Adrenal gland (tissue), 12 donors: ENCODE measurements around the gene OSM. TPM values are rescaled to one million over a fixed set of nuclear protein-coding genes. Genes with fewer than 3 reads are reported as not detected.

Experiments used
- DNase-seq, 7 donors: peaks; one replicate each; pipeline ENCODE4 v3.0.0-alpha.2; 2019 to 2020
- H3K27ac ChIP-seq, 5 donors: fragments of 200-600 bp; sonication (generic) in 4 of 5; 1 replicate in 3 of 5; 2 replicates in 2 of 5; pipeline versions ENCODE4 v1.5.1 to v1.8.0; 2016 to 2020; ENCODE audit warnings: mild to moderate bottlenecking in 1 of 5
- H3K27me3 ChIP-seq: fragments of 200-600 bp; 2 replicates; pipeline ENCODE4 v1.8.0; 2021
- H3K36me3 ChIP-seq, 2 donors: fragments of 200-600 bp; replicated peaks in 1 of 2; 1 replicate in 1 of 2; 2 replicates in 1 of 2; pipeline versions ENCODE4 v1.5.1 to v1.8.0; 2018 to 2022
- H3K4me1 ChIP-seq, 2 donors: fragments of 200-600 bp; replicated peaks in 1 of 2; 1 replicate in 1 of 2; 2 replicates in 1 of 2; pipeline versions ENCODE4 v1.5.1 to v1.8.0; 2018 to 2021
- H3K4me3 ChIP-seq, 4 donors: fragments of 200-600 bp; sonication (generic) in 3 of 4; one replicate each; pipeline ENCODE4 v1.5.1; 2016 to 2018
- H3K9me3 ChIP-seq, 3 donors: fragments of 200-600 bp; sonication (generic) in 1 of 3; replicated peaks in 1 of 3; 1 replicate in 2 of 3; 2 replicates in 1 of 3; pipeline versions ENCODE4 v1.5.1 to v1.8.0; 2016 to 2021
- CTCF ChIP-seq, 6 experiments: fragments of 450-650 bp in 4 of 6; fragments of 200-600 bp in 2 of 6; sonication (generic) in 1 of 6; IDR thresholded peaks; 1 replicate in 5 of 6; 2 replicates in 1 of 6; pipeline versions ENCODE4 v1.5.1 to v1.8.0; 2016 to 2021; ENCODE audit warnings: antibody characterized with exemption in 6 of 6, mild to moderate bottlenecking in 2 of 6, moderate library complexity in 1 of 6
- POLR2A ChIP-seq, 2 donors: fragments of 450-650 bp; IDR thresholded peaks; one replicate each; pipeline ENCODE4 v1.6.1; 2017; ENCODE audit warnings: antibody characterized with exemption in 2 of 2, mild to moderate bottlenecking in 2 of 2, moderate library complexity in 1 of 2
- WGBS, 4 donors: extraction: QIAGEN DNeasy Blood & Tissue Kit in 2 of 4; methylation state at CpG; one replicate each; pipeline versions ENCODE4 v1.1.5 to v1.1.7; 2013 to 2017; 5-methylcytosine and 5-hydroxymethylcytosine counted together
- intact Hi-C, 2 donors: fragments of 100-400 bp; cut with DNase I; formaldehyde crosslinking; loops; one replicate each; pipeline versions ENCODE4 v1.14.1 to v1.15.0; 2022 to 2023
- polyA plus RNA-seq, 3 donors: library from polyadenylated mRNA; stranded (reverse); fragments of 200-250 nt in 2 of 3; fragments of 350-450 nt in 1 of 3; fragmentation: Illumina TruSeq in 1 of 3; extraction: RNeasy Lipid Tissue Mini Kit (QIAGEN cat#74804) in 1 of 3; gene quantifications; one replicate each; pipeline ENCODE4 v1.2.3, GENCODE V29; 2013 to 2014
- total RNA-seq, 9 donors: library from RNA; depleted of rRNA in 4 of 9; stranded (reverse); fragments of >200 nt in 4 of 9; fragments of 120-200 nt in 1 of 9; fragmentation: NEBNext Ultra II Directional in 1 of 9; extraction: Animal tissue kit (Norgen Biotek cat#: 25700) in 1 of 9; gene quantifications; one replicate each; pipeline versions ENCODE4 v1.1.0 to v1.2.4, GENCODE V29; 2013 to 2023
- donor health status: healthy with polysubstance abuse.
- donor health status: Bipolar disorder and iron deficiency.
- donor health status: DM: yes; HTN: yes; CAD: no.
- donor health status: DM: no; HTN: no; CAD: no.
- donor health status: DM: no; HTN: no; CAD: no.
- donor health status: DM: yes; HTN: yes; CAD: no.

OSM gene
- total and polyA plus RNA-seq, 12 donors, result 0.44 to 8.1 (median 1.5) TPM; not detected in 1

- no peaks in the 10 kb centered on the region for H3K9me3 ChIP-seq
- H3K27me3 ChIP-seq, result no peaks in the 10 kb centered on the region
- no peak for TF ChIP-seq CTCF (IDR thresholded peaks at IDR 0.05)
- no peak for TF ChIP-seq POLR2A (IDR thresholded peaks at IDR 0.05)
- 63 to 76% (median 73%) methylated on average over 6 to 8 of the region's 8 CpGs for WGBS, 4 donors
- H3K36me3 ChIP-seq, result no peaks in the 10 kb centered on the region
- intact Hi-C loops, result no loop called here
- no peak for DNase-seq
- peak overlapping the region in 2 of 5 donors; percentile 2 to 78 for H3K27ac ChIP-seq
- no peak overlapping the region for H3K4me3 ChIP-seq
- peaks cover 76 to 95% of the 10 kb centered on the region in 2 donors for H3K4me1 ChIP-seq
Measured at GRCh38 chr22:30313527-30314363, 47.1 kb upstream of the OSM start.

GRCh38 chr22:30312053-30312452 is 45.4 kb upstream of the OSM start:
- Histone ChIP-seq H3K4me1 (peaks cover 67 to 93% of the 10 kb centered on the region in 2 donors), H3K27me3 (no peaks in the 10 kb centered on the region), H3K4me3 (no peak overlapping the region), H3K36me3 (no peaks in the 10 kb centered on the region), H3K27ac (peak overlapping the region; percentile 49 to 87 (median 74)), H3K9me3 (no peaks in the 10 kb centered on the region)
- 68 to 86% (median 76%) methylated on average over 4 to 6 of the region's 6 CpGs for WGBS, 4 donors
- DNase-seq, result peak in 6 of 7 donors; percentile 66 to 76 (median 72)
- intact Hi-C loops, result no loop called here
- TF ChIP-seq CTCF (IDR thresholded peaks at IDR 0.05), result no peak
- TF ChIP-seq POLR2A (IDR thresholded peaks at IDR 0.05), result peak in 1 of 2 donors; percentile 43

GRCh38 chr22:30310881-30311771 is 44.5 kb upstream of the OSM start:
- 39 to 59% (median 50%) methylated on average over 8 of the region's 8 CpGs for whole genome bisulfite sequencing, 4 donors
- Histone ChIP-seq H3K4me3 (peak overlapping the region in 1 of 4 donors; percentile 8), H3K27ac (peak overlapping the region; percentile 49 to 87 (median 74)), H3K4me1 (peaks cover 68 to 93% of the 10 kb centered on the region in 2 donors), H3K9me3 (no peaks in the 10 kb centered on the region), H3K36me3 (no peaks in the 10 kb centered on the region), H3K27me3 (no peaks in the 10 kb centered on the region)
- peak; percentile 76 to 92 (median 91) for DNase-seq
- TF ChIP-seq CTCF (IDR thresholded peaks at IDR 0.05), result no peak
- peak in 1 of 2 donors; percentile 56 for TF ChIP-seq POLR2A (IDR thresholded peaks at IDR 0.05)
- intact Hi-C loops, result no loop called here
